ENCODE data around the gene WDR3. TPM values are rescaled to one million over a fixed set of nuclear protein-coding genes. Genes with fewer than 3 reads are reported as not detected.

The WDR3 gene
- total RNA-seq, 1 experiment from 2014 or later = 70.5 TPM

DNA sequence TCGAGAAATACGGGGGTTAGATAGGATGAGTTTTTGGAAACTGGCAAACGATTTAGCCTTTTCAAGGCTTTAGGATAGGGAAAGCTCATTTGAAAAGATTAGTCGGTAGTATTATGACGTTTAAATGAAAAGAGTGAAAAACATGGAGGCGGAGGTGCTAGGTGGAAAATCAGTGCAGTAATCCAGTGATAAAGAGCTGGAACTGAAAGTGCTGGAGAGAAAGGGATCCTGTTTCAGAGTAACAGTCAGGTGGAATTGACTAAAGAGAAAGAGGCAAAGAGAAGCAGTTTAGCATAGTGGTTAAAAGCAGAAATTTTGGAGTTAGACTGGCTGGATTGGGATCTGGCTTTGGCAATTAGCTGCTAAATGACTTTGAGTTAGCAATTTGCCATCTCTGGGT lies 945 bp downstream of the WDR3 start:
- peak overlapping the region; percentile 93 to 99 for H3K4me3 ChIP-seq (replicated peaks in 1 of 2; ENCODE audit: low read depth in 1 of 2, low read length in 2 of 2)
- H3K36me3 ChIP-seq (ENCODE audit: control insufficient read depth in 1 of 2, insufficient read depth in 2 of 2, low read length in 2 of 2) = peaks cover 20 to 23% of the 10 kb centered on the region in 2 experiments
- no peak for TF ChIP-seq ZFX (IDR thresholded peaks at IDR 0.05)
- no peak for TF ChIP-seq ZNF274 (IDR thresholded peaks at IDR 0.05; ENCODE audit: low read depth, low read length)
- no peak for TF ChIP-seq POLR2A (IDR thresholded peaks at IDR 0.05; ENCODE audit: borderline replicate concordance, extremely low read depth, insufficient read depth, insufficient read length)
- TF ChIP-seq, protein P1, sequence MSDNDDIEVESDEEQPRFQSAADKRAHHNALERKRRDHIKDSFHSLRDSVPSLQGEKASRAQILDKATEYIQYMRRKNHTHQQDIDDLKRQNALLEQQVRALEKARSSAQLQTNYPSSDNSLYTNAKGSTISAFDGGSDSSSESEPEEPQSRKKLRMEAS (IDR thresholded peaks at IDR 0.05) = no peak
- TF ChIP-seq, protein P2, sequence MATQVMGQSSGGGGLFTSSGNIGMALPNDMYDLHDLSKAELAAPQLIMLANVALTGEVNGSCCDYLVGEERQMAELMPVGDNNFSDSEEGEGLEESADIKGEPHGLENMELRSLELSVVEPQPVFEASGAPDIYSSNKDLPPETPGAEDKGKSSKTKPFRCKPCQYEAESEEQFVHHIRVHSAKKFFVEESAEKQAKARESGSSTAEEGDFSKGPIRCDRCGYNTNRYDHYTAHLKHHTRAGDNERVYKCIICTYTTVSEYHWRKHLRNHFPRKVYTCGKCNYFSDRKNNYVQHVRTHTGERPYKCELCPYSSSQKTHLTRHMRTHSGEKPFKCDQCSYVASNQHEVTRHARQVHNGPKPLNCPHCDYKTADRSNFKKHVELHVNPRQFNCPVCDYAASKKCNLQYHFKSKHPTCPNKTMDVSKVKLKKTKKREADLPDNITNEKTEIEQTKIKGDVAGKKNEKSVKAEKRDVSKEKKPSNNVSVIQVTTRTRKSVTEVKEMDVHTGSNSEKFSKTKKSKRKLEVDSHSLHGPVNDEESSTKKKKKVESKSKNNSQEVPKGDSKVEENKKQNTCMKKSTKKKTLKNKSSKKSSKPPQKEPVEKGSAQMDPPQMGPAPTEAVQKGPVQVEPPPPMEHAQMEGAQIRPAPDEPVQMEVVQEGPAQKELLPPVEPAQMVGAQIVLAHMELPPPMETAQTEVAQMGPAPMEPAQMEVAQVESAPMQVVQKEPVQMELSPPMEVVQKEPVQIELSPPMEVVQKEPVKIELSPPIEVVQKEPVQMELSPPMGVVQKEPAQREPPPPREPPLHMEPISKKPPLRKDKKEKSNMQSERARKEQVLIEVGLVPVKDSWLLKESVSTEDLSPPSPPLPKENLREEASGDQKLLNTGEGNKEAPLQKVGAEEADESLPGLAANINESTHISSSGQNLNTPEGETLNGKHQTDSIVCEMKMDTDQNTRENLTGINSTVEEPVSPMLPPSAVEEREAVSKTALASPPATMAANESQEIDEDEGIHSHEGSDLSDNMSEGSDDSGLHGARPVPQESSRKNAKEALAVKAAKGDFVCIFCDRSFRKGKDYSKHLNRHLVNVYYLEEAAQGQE (IDR thresholded peaks at IDR 0.05; ENCODE audit: low read depth) = no peak
- TF ChIP-seq CEBPB (IDR thresholded peaks at IDR 0.05; ENCODE audit: low read depth) = no peak
- TF ChIP-seq EGR1 (IDR thresholded peaks at IDR 0.05; ENCODE audit: low read depth) = no peak
- TF ChIP-seq FOSL1 (IDR thresholded peaks at IDR 0.05; ENCODE audit: low read depth) = no peak
- TF ChIP-seq, protein P3, sequence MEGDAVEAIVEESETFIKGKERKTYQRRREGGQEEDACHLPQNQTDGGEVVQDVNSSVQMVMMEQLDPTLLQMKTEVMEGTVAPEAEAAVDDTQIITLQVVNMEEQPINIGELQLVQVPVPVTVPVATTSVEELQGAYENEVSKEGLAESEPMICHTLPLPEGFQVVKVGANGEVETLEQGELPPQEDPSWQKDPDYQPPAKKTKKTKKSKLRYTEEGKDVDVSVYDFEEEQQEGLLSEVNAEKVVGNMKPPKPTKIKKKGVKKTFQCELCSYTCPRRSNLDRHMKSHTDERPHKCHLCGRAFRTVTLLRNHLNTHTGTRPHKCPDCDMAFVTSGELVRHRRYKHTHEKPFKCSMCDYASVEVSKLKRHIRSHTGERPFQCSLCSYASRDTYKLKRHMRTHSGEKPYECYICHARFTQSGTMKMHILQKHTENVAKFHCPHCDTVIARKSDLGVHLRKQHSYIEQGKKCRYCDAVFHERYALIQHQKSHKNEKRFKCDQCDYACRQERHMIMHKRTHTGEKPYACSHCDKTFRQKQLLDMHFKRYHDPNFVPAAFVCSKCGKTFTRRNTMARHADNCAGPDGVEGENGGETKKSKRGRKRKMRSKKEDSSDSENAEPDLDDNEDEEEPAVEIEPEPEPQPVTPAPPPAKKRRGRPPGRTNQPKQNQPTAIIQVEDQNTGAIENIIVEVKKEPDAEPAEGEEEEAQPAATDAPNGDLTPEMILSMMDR (IDR thresholded peaks at IDR 0.05 in 2 of 3, conservative IDR thresholded peaks at IDR 0.05 in 1 of 3; ENCODE audit: borderline replicate concordance in 1 of 3, insufficient read depth in 1 of 3, low read depth in 2 of 3, low read length in 2 of 3) = no peak
- no peak for TF ChIP-seq EZH2phosphoT487 (IDR thresholded peaks at IDR 0.05; ENCODE audit: borderline replicate concordance)
- TF ChIP-seq, protein P4, sequence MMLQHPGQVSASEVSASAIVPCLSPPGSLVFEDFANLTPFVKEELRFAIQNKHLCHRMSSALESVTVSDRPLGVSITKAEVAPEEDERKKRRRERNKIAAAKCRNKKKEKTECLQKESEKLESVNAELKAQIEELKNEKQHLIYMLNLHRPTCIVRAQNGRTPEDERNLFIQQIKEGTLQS (IDR thresholded peaks at IDR 0.05) = no peak
- no peak for TF ChIP-seq TCF7L2 (IDR thresholded peaks at IDR 0.05; ENCODE audit: borderline replicate concordance, extremely low read depth, insufficient read depth, insufficient read length)
- TF ChIP-seq, protein P5, sequence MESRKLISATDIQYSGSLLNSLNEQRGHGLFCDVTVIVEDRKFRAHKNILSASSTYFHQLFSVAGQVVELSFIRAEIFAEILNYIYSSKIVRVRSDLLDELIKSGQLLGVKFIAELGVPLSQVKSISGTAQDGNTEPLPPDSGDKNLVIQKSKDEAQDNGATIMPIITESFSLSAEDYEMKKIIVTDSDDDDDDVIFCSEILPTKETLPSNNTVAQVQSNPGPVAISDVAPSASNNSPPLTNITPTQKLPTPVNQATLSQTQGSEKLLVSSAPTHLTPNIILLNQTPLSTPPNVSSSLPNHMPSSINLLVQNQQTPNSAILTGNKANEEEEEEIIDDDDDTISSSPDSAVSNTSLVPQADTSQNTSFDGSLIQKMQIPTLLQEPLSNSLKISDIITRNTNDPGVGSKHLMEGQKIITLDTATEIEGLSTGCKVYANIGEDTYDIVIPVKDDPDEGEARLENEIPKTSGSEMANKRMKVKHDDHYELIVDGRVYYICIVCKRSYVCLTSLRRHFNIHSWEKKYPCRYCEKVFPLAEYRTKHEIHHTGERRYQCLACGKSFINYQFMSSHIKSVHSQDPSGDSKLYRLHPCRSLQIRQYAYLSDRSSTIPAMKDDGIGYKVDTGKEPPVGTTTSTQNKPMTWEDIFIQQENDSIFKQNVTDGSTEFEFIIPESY (IDR thresholded peaks at IDR 0.05; ENCODE audit: extremely low read depth, insufficient replicate concordance, low read length) = no peak
- TF ChIP-seq SIN3A (IDR thresholded peaks at IDR 0.05; ENCODE audit: low read depth) = no peak
- no peak for TF ChIP-seq RAD21 (IDR thresholded peaks at IDR 0.05; ENCODE audit: low read depth)
- TF ChIP-seq YY1 (IDR thresholded peaks at IDR 0.05; ENCODE audit: extremely low read depth, insufficient replicate concordance, low read depth, low read length) = no peak
- no peak for DNase-seq (ENCODE audit: low read depth, low spot score)
- H2AFZ ChIP-seq (ENCODE audit: low read depth, low read length, poor library complexity, severe bottlenecking) = no peak overlapping the region
- peak overlapping the region; percentile 57; the same call in 1 of the 2 replicates for H3K27ac ChIP-seq (ENCODE audit: low read depth, low read length)
- peaks cover 8 to 17% of the 10 kb centered on the region in 2 experiments; a peak in 3 of 4 replicates for H3K4me1 ChIP-seq (ENCODE audit: control insufficient read depth in 1 of 2, insufficient read depth in 2 of 2, low read length in 2 of 2)
- H4K20me1 ChIP-seq (ENCODE audit: insufficient read depth) = peaks cover 17% of the 10 kb centered on the region; the same call in 1 of the 2 replicates
- intact Hi-C loops (cut with micrococcal nuclease) = no loop called here
- no peaks in the 10 kb centered on the region for H3K9me2 ChIP-seq (ENCODE audit: insufficient read depth)
- H3K27me3 ChIP-seq (ENCODE audit: insufficient read depth, low read length) = no peaks in the 10 kb centered on the region
- H3K79me2 ChIP-seq (ENCODE audit: insufficient read depth, low read length) = peaks cover 98% of the 10 kb centered on the region
- no TSS peak for BruUV-seq (replicated peaks)
- ATAC-seq = no peak
- CTCF ChIA-PET = no interaction called here
- POLR2A ChIA-PET = no interaction called here
- H3K9ac ChIP-seq (ENCODE audit: low read length) = peak overlapping the region; percentile 93
- RAD21 ChIA-PET (ENCODE audit: low non-redundant PET in 1 of 2, low total read pairs in 2 of 2, uncharacterized antibody in 2 of 2, unreplicated experiment in 2 of 2) = no interaction called here
- peak overlapping the region; percentile 78 for H3K4me2 ChIP-seq (ENCODE audit: low read length)
- H3K9me3 ChIP-seq (ENCODE audit: control insufficient read depth in 1 of 2, insufficient read depth in 1 of 2, low read depth in 1 of 2, low read length in 2 of 2) = no peaks in the 10 kb centered on the region
